ENCODE data around the gene SOS1.

GRCh38 chr2:39124000-39124745 is 3.3 kb upstream of the SOS1 start:
- TF ChIP-seq CTCF (IDR thresholded peaks at IDR 0.05; ENCODE audit: insufficient read depth, low read depth, low read length) (peak; percentile 13), EZH2 (IDR thresholded peaks at IDR 0.05; ENCODE audit: insufficient read depth, low read length) (no peak)
